Vagina (tissue), 2 donors: ENCODE measurements around the gene GIPC3.

Experiments used
- POLR2A ChIP-seq, 2 donors: fragments of 450-650 bp; IDR thresholded peaks; one replicate each; pipeline ENCODE4 v1.6.1; 2017; ENCODE audit warnings: antibody characterized with exemption in 2 of 2, mild to moderate bottlenecking in 2 of 2, moderate library complexity in 2 of 2
- TF ChIP-seq, protein P1 (sequence below), 3 experiments: fragments of 450-650 bp in 2 of 3; fragments of 200-600 bp in 1 of 3; sonication (generic) in 1 of 3; IDR thresholded peaks; one replicate each; pipeline ENCODE4 v1.5.1; 2017 to 2019; ENCODE audit warnings: antibody characterized with exemption in 3 of 3, mild to moderate bottlenecking in 2 of 3, moderate library complexity in 2 of 3

DNA sequence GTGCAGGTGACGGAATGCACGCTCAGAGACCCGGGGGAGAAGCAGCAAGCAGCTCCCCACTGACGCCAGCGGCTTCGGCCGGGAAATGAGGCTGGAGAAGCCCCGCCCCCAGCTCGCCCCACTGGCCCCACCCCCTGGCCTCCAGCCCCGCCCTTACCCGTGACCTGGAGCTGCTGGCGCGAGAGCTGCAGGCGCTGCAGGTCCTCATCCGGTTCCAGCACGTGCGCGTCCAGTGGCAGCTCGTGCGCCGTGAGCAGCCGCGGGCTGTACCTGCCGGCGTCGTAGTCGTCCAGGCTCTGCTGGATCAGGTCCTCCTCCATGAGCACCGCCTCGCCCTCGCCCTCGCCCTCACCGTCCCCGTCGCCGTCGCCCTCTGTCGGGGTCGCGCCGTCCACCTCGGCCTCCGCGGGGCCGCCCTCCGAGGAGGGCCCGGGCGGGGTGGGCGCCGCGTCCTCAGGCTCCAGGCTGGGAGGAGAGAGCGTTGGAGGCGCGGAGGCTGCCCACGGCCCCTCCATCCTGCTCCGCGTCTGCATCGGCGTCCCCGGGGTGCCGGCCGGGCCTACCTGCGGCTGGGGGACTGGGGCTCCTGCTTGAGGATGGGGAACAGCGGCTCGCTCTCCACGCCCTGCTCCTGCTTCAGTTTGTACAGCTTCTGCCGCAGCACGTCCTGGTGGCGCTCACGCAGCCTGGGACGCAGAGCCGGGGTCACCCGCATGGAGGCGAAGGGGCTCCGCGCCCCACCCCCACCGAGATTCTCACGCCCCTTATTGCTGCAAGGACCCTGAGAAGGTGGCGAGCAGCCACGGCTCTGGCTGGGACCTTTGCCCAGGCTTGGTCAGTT, 27.8 kb downstream of the GIPC3 start:
- TF ChIP-seq, protein P1, sequence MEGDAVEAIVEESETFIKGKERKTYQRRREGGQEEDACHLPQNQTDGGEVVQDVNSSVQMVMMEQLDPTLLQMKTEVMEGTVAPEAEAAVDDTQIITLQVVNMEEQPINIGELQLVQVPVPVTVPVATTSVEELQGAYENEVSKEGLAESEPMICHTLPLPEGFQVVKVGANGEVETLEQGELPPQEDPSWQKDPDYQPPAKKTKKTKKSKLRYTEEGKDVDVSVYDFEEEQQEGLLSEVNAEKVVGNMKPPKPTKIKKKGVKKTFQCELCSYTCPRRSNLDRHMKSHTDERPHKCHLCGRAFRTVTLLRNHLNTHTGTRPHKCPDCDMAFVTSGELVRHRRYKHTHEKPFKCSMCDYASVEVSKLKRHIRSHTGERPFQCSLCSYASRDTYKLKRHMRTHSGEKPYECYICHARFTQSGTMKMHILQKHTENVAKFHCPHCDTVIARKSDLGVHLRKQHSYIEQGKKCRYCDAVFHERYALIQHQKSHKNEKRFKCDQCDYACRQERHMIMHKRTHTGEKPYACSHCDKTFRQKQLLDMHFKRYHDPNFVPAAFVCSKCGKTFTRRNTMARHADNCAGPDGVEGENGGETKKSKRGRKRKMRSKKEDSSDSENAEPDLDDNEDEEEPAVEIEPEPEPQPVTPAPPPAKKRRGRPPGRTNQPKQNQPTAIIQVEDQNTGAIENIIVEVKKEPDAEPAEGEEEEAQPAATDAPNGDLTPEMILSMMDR (IDR thresholded peaks at IDR 0.05) = no peak
- TF ChIP-seq POLR2A (IDR thresholded peaks at IDR 0.05) = no peak
